Activated naive CD8-positive, alpha-beta T cell treated with anti-CD3 and anti-CD28 coated beads for 36 hours (primary cell): ENCODE data around the gene IMMP2L. TPM values are rescaled to one million over a fixed set of nuclear protein-coding genes. Genes with fewer than 3 reads are reported as not detected.
"Not testable (repeated sequence)": the region's sequence is repeated elsewhere in the genome, so short reads cannot be mapped to it uniquely, and the experiment has no call there.

ENCODE experiments used
- DNase-seq: peaks from one replicate; pipeline ENCODE4 v3.0.0; 2021
- H3K27ac Mint-ChIP-seq: one replicate; pipeline ENCODE4 v1.8.0; 2022; ENCODE audit warnings: mild to moderate bottlenecking, moderate library complexity, mixed read lengths
- H3K27me3 Mint-ChIP-seq: one replicate; pipeline ENCODE4 v1.8.0; 2022; ENCODE audit warnings: mild to moderate bottlenecking, mixed read lengths
- H3K36me3 Mint-ChIP-seq: one replicate; pipeline ENCODE4 v1.8.0; 2021; ENCODE audit warnings: mild to moderate bottlenecking, mixed read lengths
- H3K4me1 Mint-ChIP-seq: one replicate; pipeline ENCODE4 v1.8.0; 2021; ENCODE audit warnings: mixed read lengths
- H3K4me3 Mint-ChIP-seq: one replicate; pipeline ENCODE4 v1.8.0; 2022; ENCODE audit warnings: mild to moderate bottlenecking, moderate library complexity, mixed read lengths
- H3K9me3 Mint-ChIP-seq: one replicate; pipeline ENCODE4 v1.8.0; 2022; ENCODE audit warnings: mixed read lengths
- total RNA-seq, 2 experiments: library from RNA; stranded (reverse); gene quantifications; one replicate each; pipeline ENCODE4 v1.2.3, GENCODE V29; 2021

IMMP2L gene
- total RNA-seq, 2 experiments from 2014 or later, result 18.5 to 20.9 TPM

GRCh38 chr7:111346219-111346618, 216.1 kb downstream of the IMMP2L start:
- Mint-ChIP-seq H3K4me3 (no peak overlapping the region), H3K36me3 (peaks cover 35% of the 10 kb centered on the region), H3K9me3 (peaks cover 20% of the 10 kb centered on the region), H3K27me3 (no peaks in the 10 kb centered on the region), H3K4me1 (no peaks in the 10 kb centered on the region), H3K27ac (no peak overlapping the region)
- no peak for DNase-seq

- Mint-ChIP-seq H3K9me3 (peaks cover 20% of the 10 kb centered on the region), H3K27ac (no peak overlapping the region), H3K4me1 (no peaks in the 10 kb centered on the region), H3K4me3 (no peak overlapping the region), H3K36me3 (peaks cover 31% of the 10 kb centered on the region), H3K27me3 (no peaks in the 10 kb centered on the region)
- DNase-seq, result no peak
Measured at GRCh38 chr7:111343017-111343416, 219.3 kb downstream of the IMMP2L start.

- Mint-ChIP-seq H3K36me3 (peaks cover 15% of the 10 kb centered on the region), H3K4me1 (no peaks in the 10 kb centered on the region), H3K27ac (no peak overlapping the region), H3K4me3 (no peak overlapping the region), H3K9me3 (peaks cover 21% of the 10 kb centered on the region), H3K27me3 (no peaks in the 10 kb centered on the region)
- no peak for DNase-seq
Measured at GRCh38 chr7:111339006-111339405, 223.3 kb downstream of the IMMP2L start.

- Mint-ChIP-seq H3K4me3 (no peak overlapping the region), H3K27ac (no peak overlapping the region), H3K9me3 (peaks cover 21% of the 10 kb centered on the region), H3K36me3 (peaks cover 20% of the 10 kb centered on the region), H3K4me1 (peaks cover 6% of the 10 kb centered on the region), H3K27me3 (no peaks in the 10 kb centered on the region)
- DNase-seq, result no peak
Measured at GRCh38 chr7:111333010-111333409, 229.3 kb downstream of the IMMP2L start.

GRCh38 chr7:111330235-111330523, 232.1 kb downstream of the IMMP2L start:
- Mint-ChIP-seq H3K4me3 (no peak overlapping the region), H3K27ac (no peak overlapping the region), H3K27me3 (no peaks in the 10 kb centered on the region), H3K36me3 (peaks cover 17% of the 10 kb centered on the region), H3K4me1 (peaks cover 6% of the 10 kb centered on the region), H3K9me3 (peaks cover 13% of the 10 kb centered on the region)
- no peak for DNase-seq

- Mint-ChIP-seq H3K4me3 (no peak overlapping the region), H3K4me1 (peaks cover 6% of the 10 kb centered on the region), H3K27ac (no peak overlapping the region), H3K9me3 (peaks cover 13% of the 10 kb centered on the region), H3K36me3 (peaks cover 13% of the 10 kb centered on the region), H3K27me3 (no peaks in the 10 kb centered on the region)
- no peak for DNase-seq
Measured at GRCh38 chr7:111329367-111330234, 232.7 kb downstream of the IMMP2L start.

GRCh38 chr7:111328487-111328886, 233.8 kb downstream of the IMMP2L start:
- H3K36me3 Mint-ChIP-seq, result peaks cover 16% of the 10 kb centered on the region
- DNase-seq, result no peak
- H3K27me3 Mint-ChIP-seq, result no peaks in the 10 kb centered on the region
- H3K27ac Mint-ChIP-seq, result no peak overlapping the region
- H3K4me3 Mint-ChIP-seq, result no peak overlapping the region
- H3K4me1 Mint-ChIP-seq, result peaks cover 6% of the 10 kb centered on the region
- peaks cover 10% of the 10 kb centered on the region for H3K9me3 Mint-ChIP-seq

GRCh38 chr7:111324776-111325175, 237.5 kb downstream of the IMMP2L start:
- Mint-ChIP-seq H3K4me3 (no peak overlapping the region), H3K27me3 (no peaks in the 10 kb centered on the region), H3K9me3 (peaks cover 6% of the 10 kb centered on the region), H3K4me1 (peaks cover 1% of the 10 kb centered on the region), H3K27ac (no peak overlapping the region), H3K36me3 (peaks cover 14% of the 10 kb centered on the region)
- DNase-seq, result no peak

GRCh38 chr7:111324228-111324627, 238.1 kb downstream of the IMMP2L start:
- Mint-ChIP-seq H3K4me1 (peaks cover under 1% of the 10 kb centered on the region), H3K9me3 (peaks cover 2% of the 10 kb centered on the region), H3K4me3 (no peak overlapping the region), H3K27me3 (no peaks in the 10 kb centered on the region), H3K27ac (no peak overlapping the region), H3K36me3 (peaks cover 12% of the 10 kb centered on the region)
- DNase-seq, result no peak

GRCh38 chr7:111323670-111324069, 238.6 kb downstream of the IMMP2L start:
- not testable (repeated sequence) for H3K4me1 Mint-ChIP-seq, H3K4me3 Mint-ChIP-seq, H3K9me3 Mint-ChIP-seq, H3K27me3 Mint-ChIP-seq, H3K27ac Mint-ChIP-seq, DNase-seq
- peaks cover 12% of the 10 kb centered on the region for H3K36me3 Mint-ChIP-seq

- H3K27me3 Mint-ChIP-seq, result no peaks in the 10 kb centered on the region
- H3K4me3 Mint-ChIP-seq, result no peak overlapping the region
- H3K27ac Mint-ChIP-seq, result no peak overlapping the region
- peaks cover 22% of the 10 kb centered on the region for H3K36me3 Mint-ChIP-seq
- H3K9me3 Mint-ChIP-seq, result peaks cover 3% of the 10 kb centered on the region
- DNase-seq, result no peak
- no peaks in the 10 kb centered on the region for H3K4me1 Mint-ChIP-seq
Measured at GRCh38 chr7:111320133-111320532, 242.2 kb downstream of the IMMP2L start.

GRCh38 chr7:111312966-111313365, 249.3 kb downstream of the IMMP2L start:
- no peak for DNase-seq
- Mint-ChIP-seq H3K27me3 (no peaks in the 10 kb centered on the region), H3K4me1 (no peaks in the 10 kb centered on the region), H3K27ac (no peak overlapping the region), H3K4me3 (no peak overlapping the region), H3K36me3 (peaks cover 16% of the 10 kb centered on the region), H3K9me3 (no peaks in the 10 kb centered on the region)

- Mint-ChIP-seq H3K27me3 (no peaks in the 10 kb centered on the region), H3K27ac (no peak overlapping the region), H3K9me3 (no peaks in the 10 kb centered on the region), H3K36me3 (peaks cover 8% of the 10 kb centered on the region), H3K4me3 (no peak overlapping the region), H3K4me1 (peaks cover 9% of the 10 kb centered on the region)
- DNase-seq, result no peak
Measured at GRCh38 chr7:111308691-111309090, 253.6 kb downstream of the IMMP2L start.

GRCh38 chr7:111301891-111302290, 260.4 kb downstream of the IMMP2L start:
- DNase-seq, result no peak
- no peaks in the 10 kb centered on the region for H3K27me3 Mint-ChIP-seq

GRCh38 chr7:111294494-111294893, 267.8 kb downstream of the IMMP2L start:
- peaks cover 1% of the 10 kb centered on the region for H3K9me3 Mint-ChIP-seq
- H3K4me1 Mint-ChIP-seq, result peaks cover 3% of the 10 kb centered on the region
- no peak overlapping the region for H3K4me3 Mint-ChIP-seq
- H3K36me3 Mint-ChIP-seq, result peaks cover 8% of the 10 kb centered on the region
- DNase-seq, result no peak
- no peak overlapping the region for H3K27ac Mint-ChIP-seq
- H3K27me3 Mint-ChIP-seq, result no peaks in the 10 kb centered on the region

More at GRCh38 chr7:111301891-111302290, 260.4 kb downstream of the IMMP2L start:
- Mint-ChIP-seq H3K9me3 (peaks cover 4% of the 10 kb centered on the region), H3K36me3 (peaks cover 8% of the 10 kb centered on the region), H3K4me1 (peaks cover 16% of the 10 kb centered on the region), H3K27ac (no peak overlapping the region), H3K4me3 (no peak overlapping the region)

- Mint-ChIP-seq H3K4me1 (peaks cover 3% of the 10 kb centered on the region), H3K4me3 (no peak overlapping the region)
Measured at GRCh38 chr7:111292026-111292470, 270.2 kb downstream of the IMMP2L start.

More at GRCh38 chr7:111292026-111292470, 270.2 kb downstream of the IMMP2L start:
- Mint-ChIP-seq H3K27ac (no peak overlapping the region), H3K27me3 (no peaks in the 10 kb centered on the region), H3K9me3 (peaks cover 10% of the 10 kb centered on the region), H3K36me3 (peaks cover 23% of the 10 kb centered on the region)
- no peak for DNase-seq
